Stomach (tissue), 9 donors: Measurements from ENCODE around the gene TOX4. TPM values are rescaled to one million over a fixed set of nuclear protein-coding genes. Genes with fewer than 3 reads are reported as not detected.

Experiments
- DNase-seq, 2 donors: peaks; one replicate each; pipeline versions ENCODE4 v3.0.0 to v3.0.0-alpha.2; 2013 to 2019
- H3K27ac ChIP-seq, 5 donors: fragments of 200-600 bp in 4 of 5; sonication (generic) in 4 of 5; one replicate each; pipeline ENCODE4 v1.5.1; 2013 to 2019; ENCODE audit warnings: mild to moderate bottlenecking in 1 of 5, moderate library complexity in 1 of 5
- H3K27me3 ChIP-seq, 3 donors: fragments of 200-600 bp; sonication (generic); one replicate each; pipeline ENCODE4 v1.5.1; 2017 to 2019; ENCODE audit warnings: mixed run types in 1 of 3
- H3K36me3 ChIP-seq, 4 donors: fragments of 200-600 bp; sonication (generic); 1 replicate in 3 of 4; 2 replicates in 1 of 4; pipeline ENCODE4 v1.5.1; 2016 to 2019
- H3K4me1 ChIP-seq, 4 donors: fragments of 200-600 bp; sonication (generic); one replicate each; pipeline ENCODE4 v1.5.1; 2016 to 2019
- H3K4me3 ChIP-seq, 4 donors: fragments of 200-600 bp; sonication (generic) in 3 of 4; one replicate each; pipeline ENCODE4 v1.5.1; 2016 to 2019; ENCODE audit warnings: mild to moderate bottlenecking in 1 of 4
- H3K9me3 ChIP-seq, 4 donors: fragments of 200-600 bp; sonication (generic); one replicate each; pipeline ENCODE4 v1.5.1; 2016 to 2019
- CTCF ChIP-seq, 7 experiments: fragments of 450-650 bp in 4 of 7; fragments of 200-600 bp in 3 of 7; sonication (generic) in 3 of 7; IDR thresholded peaks; one replicate each; pipeline ENCODE4 v1.5.1; 2016 to 2019; ENCODE audit warnings: antibody characterized with exemption in 7 of 7, control low read depth in 2 of 7, mild to moderate bottlenecking in 1 of 7
- EP300 ChIP-seq: sonication (generic); formaldehyde crosslinking; IDR thresholded peaks from one replicate; pipeline ENCODE4 v1.6.1; 2017; ENCODE audit warnings: antibody characterized with exemption
- POLR2A ChIP-seq, 4 donors: fragments of 450-650 bp; IDR thresholded peaks; one replicate each; pipeline ENCODE4 v1.6.1; 2016; ENCODE audit warnings: antibody characterized with exemption in 4 of 4, control low read depth in 2 of 4, mild to moderate bottlenecking in 1 of 4, moderate library complexity in 1 of 4
- POLR2AphosphoS5 ChIP-seq, 3 donors: sonication (generic); formaldehyde crosslinking; IDR thresholded peaks; one replicate each; pipeline ENCODE4 v1.6.1; 2016; ENCODE audit warnings: antibody characterized with exemption in 3 of 3
- WGBS, 5 donors: extraction: QIAGEN DNeasy Blood & Tissue Kit in 3 of 5; methylation state at CpG; one replicate each; pipeline versions ENCODE4 v1.1.5 to v1.1.7; 2013 to 2018; 5-methylcytosine and 5-hydroxymethylcytosine counted together
- intact Hi-C: fragments of 100-400 bp; cut with DNase I; formaldehyde crosslinking; loops from one replicate; pipeline ENCODE4 v1.15.1; 2023; ENCODE audit warnings: low total_unique reads
- polyA plus RNA-seq, 3 donors: library from polyadenylated mRNA; stranded (reverse); fragments of 200-250 nt; gene quantifications; one replicate each; pipeline ENCODE4 v1.2.3, GENCODE V29; 2013
- total RNA-seq, 5 donors: library from RNA; depleted of rRNA; stranded (reverse); fragments of >200 nt; gene quantifications; one replicate each; pipeline versions ENCODE4 v1.1.0 to v1.2.3, GENCODE V29; 2014 to 2016
- donor health status: healthy with polysubstance abuse.
- donor health status: Bipolar disorder and iron deficiency.
- donor health status: healthy.

TOX4 gene
- total and polyA plus RNA-seq, 8 donors, result 8.4 to 102 (median 30.2) TPM

- 75 to 91% (median 88%) methylated on average over 6 to 7 of the region's 7 CpGs for WGBS, 5 donors
- Histone ChIP-seq H3K36me3 (peaks cover 0 to 23% (median 0%) of the 10 kb centered on the region in 4 donors), H3K27me3 (no peaks in the 10 kb centered on the region), H3K4me1 (peaks cover 0 to 26% (median 21%) of the 10 kb centered on the region in 4 donors), H3K27ac (no peak overlapping the region), H3K4me3 (no peak overlapping the region), H3K9me3 (no peaks in the 10 kb centered on the region)
- intact Hi-C loops, result no loop called here
- TF ChIP-seq POLR2AphosphoS5 (IDR thresholded peaks at IDR 0.05), result no peak
- no peak for TF ChIP-seq EP300
- TF ChIP-seq CTCF (IDR thresholded peaks at IDR 0.05), result no peak
- no peak for TF ChIP-seq POLR2A (IDR thresholded peaks at IDR 0.05)
- DNase-seq, result no peak
Observed at GRCh38 chr14:21523203-21523602, 46.2 kb downstream of the TOX4 start.

- H3K4me1 ChIP-seq, result peaks cover 0 to 26% (median 21%) of the 10 kb centered on the region in 4 donors
- TF ChIP-seq POLR2AphosphoS5 (IDR thresholded peaks at IDR 0.05) (no peak), EP300 (no peak), CTCF (IDR thresholded peaks at IDR 0.05) (no peak), POLR2A (IDR thresholded peaks at IDR 0.05) (no peak)
- H3K4me3 ChIP-seq, result peak overlapping the region; percentile 67 to 93 (median 84)
- 74 to 88% (median 84%) methylated on average over 14 to 18 of the region's 18 CpGs for WGBS, 5 donors
- H3K27me3 ChIP-seq, result no peaks in the 10 kb centered on the region
- intact Hi-C loops, result no loop called here
- peaks cover 0 to 23% (median 0%) of the 10 kb centered on the region in 4 donors for H3K36me3 ChIP-seq
- DNase-seq, result peak in 1 of 2 donors; percentile 21
- no peaks in the 10 kb centered on the region for H3K9me3 ChIP-seq
- peak overlapping the region in 4 of 5 donors; percentile 73 to 83 (median 78) for H3K27ac ChIP-seq
Observed at GRCh38 chr14:21524575-21525490, 47.8 kb downstream of the TOX4 start.

DNA sequence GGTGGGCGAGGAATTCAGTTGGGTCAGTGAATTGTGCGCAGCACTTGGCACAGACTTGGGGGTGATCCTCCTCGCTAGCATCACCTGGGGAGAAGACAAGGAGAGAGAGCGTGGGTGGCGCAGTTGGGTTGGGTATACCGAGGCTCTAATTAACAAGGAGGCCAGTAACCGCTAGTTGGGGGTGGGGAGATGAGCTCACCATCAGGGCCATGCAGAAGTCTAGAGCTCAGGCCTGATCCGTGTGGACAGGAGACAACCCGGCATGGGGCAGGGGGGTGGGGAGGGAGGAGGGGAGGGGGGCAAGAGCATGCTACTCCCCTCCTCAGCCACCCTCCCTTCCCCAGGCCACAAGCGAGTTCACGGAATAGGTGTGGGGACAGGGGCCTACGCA is 48.6 kb downstream of the TOX4 start:
- Histone ChIP-seq H3K36me3 (peaks cover 0 to 23% (median 0%) of the 10 kb centered on the region in 4 donors), H3K4me3 (peak overlapping the region; percentile 67 to 93 (median 84)), H3K4me1 (peaks cover 0 to 26% (median 21%) of the 10 kb centered on the region in 4 donors), H3K27ac (peak overlapping the region in 4 of 5 donors; percentile 73 to 83 (median 78)), H3K9me3 (no peaks in the 10 kb centered on the region), H3K27me3 (no peaks in the 10 kb centered on the region)
- intact Hi-C loops, result no loop called here
- DNase-seq, result peak in 1 of 2 donors; percentile 70
- WGBS, 5 donors, result 46 to 55% (median 50%) methylated on average over 8 to 12 of the region's 12 CpGs
- TF ChIP-seq EP300, result no peak
- TF ChIP-seq CTCF (IDR thresholded peaks at IDR 0.05), result no peak
- TF ChIP-seq POLR2AphosphoS5 (IDR thresholded peaks at IDR 0.05), result no peak
- TF ChIP-seq POLR2A (IDR thresholded peaks at IDR 0.05), result no peak

GRCh38 chr14:21525962-21526671 is 49.1 kb downstream of the TOX4 start, which contains the start of gene SALL2:
Gene SALL2 (minus strand): TSS chr14:21526346. CDS start chr14:21526127, 219 bp downstream.
- 0 to 2% (median 1%) methylated on average over 32 to 43 of the region's 43 CpGs for WGBS, 5 donors
- Histone ChIP-seq H3K9me3 (no peaks in the 10 kb centered on the region), H3K27ac (peak within 1 kb of the TSS in 4 of 5 donors; percentile 73 to 83 (median 78)), H3K27me3 (no peaks in the 10 kb centered on the region), H3K36me3 (peaks cover 0 to 23% (median 0%) of the 10 kb centered on the region in 4 donors), H3K4me3 (peak within 1 kb of the TSS; percentile 67 to 93 (median 84)), H3K4me1 (peaks cover 0 to 26% (median 21%) of the 10 kb centered on the region in 4 donors)
- intact Hi-C loops, result no loop called here
- peak; percentile 72 to 96 for DNase-seq
- TF ChIP-seq POLR2AphosphoS5 (IDR thresholded peaks at IDR 0.05) (peak in 1 of 3 donors; percentile 2), EP300 (no peak)
